Activated T-cell treated with anti-CD3 and anti-CD28 coated beads, Interleukin-2, amount 50 U/mL, for 4 hours (primary cell): ENCODE measurements around the gene MGAT1. TPM values are rescaled to one million over a fixed set of nuclear protein-coding genes. Genes with fewer than 3 reads are reported as not detected.
"Not testable (repeated sequence)": the region's sequence is repeated elsewhere in the genome, so short reads cannot be mapped to it uniquely, and the experiment has no call there.

ENCODE experiments used
- ATAC-seq, 2 donors: fragments of 200-7000 bp; cut with Tn5 transposase; one replicate each; pipeline ENCODE4 v1.10.0; 2021
- DNase-seq: peaks from one replicate; pipeline ENCODE4 v3.0.0-alpha.2; 2020
- H3K27me3 Mint-ChIP-seq: one replicate; pipeline ENCODE4 v1.8.0; 2021; ENCODE audit warnings: low read depth, mixed read lengths
- H3K36me3 Mint-ChIP-seq: one replicate; pipeline ENCODE4 v1.8.0; 2022; ENCODE audit warnings: mixed read lengths; ENCODE audit not compliant: insufficient read depth
- H3K4me1 Mint-ChIP-seq: one replicate; pipeline ENCODE4 v1.8.0; 2021; ENCODE audit warnings: low read depth, mixed read lengths
- H3K4me3 Mint-ChIP-seq: one replicate; pipeline ENCODE4 v1.8.0; 2021; ENCODE audit warnings: mild to moderate bottlenecking, moderate library complexity, mixed read lengths
- H3K9me3 Mint-ChIP-seq: one replicate; pipeline ENCODE4 v1.8.0; 2021; ENCODE audit warnings: mixed read lengths
- total RNA-seq, 3 donors: library from RNA; stranded (reverse); gene quantifications; one replicate each; pipeline ENCODE4 v1.2.1, GENCODE V29; 2021

Gene MGAT1
- total RNA-seq, 3 donors from 2014 or later: 76.8 to 89.3 (median 85.0) TPM

DNA sequence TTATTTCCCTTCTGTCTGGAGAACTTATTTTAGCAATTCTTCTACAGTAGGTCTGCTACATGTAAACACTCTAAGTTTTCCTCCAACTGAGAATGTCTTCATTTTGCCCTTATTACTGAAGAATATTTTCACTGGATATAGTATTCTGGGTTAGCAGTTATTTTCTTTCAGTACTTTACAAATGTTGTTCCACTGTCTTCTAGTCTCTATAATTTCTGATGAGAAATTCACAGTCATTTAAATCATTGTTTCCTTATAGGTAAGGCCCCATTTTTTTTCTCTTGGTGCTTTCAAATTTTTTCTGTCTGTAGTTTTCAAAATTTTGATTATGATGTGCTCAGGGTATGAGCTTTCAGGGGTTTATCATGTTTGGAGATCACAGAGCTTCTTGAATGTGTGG lies 30.8 kb downstream of the MGAT1 start:
- Mint-ChIP-seq H3K9me3 (peaks cover 16% of the 10 kb centered on the region), H3K4me3 (no peak overlapping the region), H3K27me3 (peaks cover 13% of the 10 kb centered on the region), H3K36me3 (peaks cover 2% of the 10 kb centered on the region), H3K4me1 (no peaks in the 10 kb centered on the region)
- no peak for DNase-seq
- no peak for ATAC-seq

DNA sequence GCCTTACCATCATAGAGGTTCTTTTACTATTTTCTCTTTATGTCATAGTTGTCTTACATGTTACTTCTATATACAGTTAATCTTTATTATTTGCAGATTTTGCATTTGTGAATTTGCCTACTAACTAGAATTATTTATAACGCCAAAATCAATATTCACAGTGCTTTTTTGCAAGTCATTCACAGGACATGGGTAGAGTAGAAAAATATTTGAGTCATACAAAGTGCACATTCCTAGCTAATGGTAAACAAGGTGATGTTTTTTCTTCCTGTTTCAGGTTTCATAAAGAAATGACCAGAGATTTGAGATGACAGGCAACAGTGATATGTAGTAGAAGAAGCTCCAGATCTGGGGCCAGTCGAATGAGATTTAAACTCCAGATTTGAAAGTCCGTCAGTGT lies 32.8 kb downstream of the MGAT1 start:
- peaks cover 14% of the 10 kb centered on the region for H3K27me3 Mint-ChIP-seq
- H3K4me1 Mint-ChIP-seq: no peaks in the 10 kb centered on the region
- no peak for ATAC-seq
- peaks cover 2% of the 10 kb centered on the region for H3K36me3 Mint-ChIP-seq
- no peak overlapping the region for H3K4me3 Mint-ChIP-seq
- no peak for DNase-seq
- peaks cover 20% of the 10 kb centered on the region for H3K9me3 Mint-ChIP-seq

DNA sequence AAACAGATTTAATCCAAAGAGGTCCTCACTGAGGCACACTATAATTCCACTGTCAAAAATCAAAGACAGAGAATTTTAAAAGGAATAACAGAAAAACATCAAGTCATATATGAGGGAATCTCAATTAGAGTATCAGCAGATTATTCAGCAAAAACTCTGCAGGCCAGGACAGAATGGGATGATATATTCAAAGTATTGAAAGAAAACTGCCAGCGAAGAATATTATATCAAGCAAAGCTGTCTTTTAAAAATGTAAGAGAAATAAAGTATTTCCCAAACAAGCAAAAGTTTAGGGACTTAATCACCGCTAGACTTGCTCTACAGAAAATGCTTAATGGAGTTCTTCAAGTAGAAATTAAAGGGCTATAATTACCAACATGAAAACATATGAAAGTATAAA lies 47.0 kb downstream of the MGAT1 start:
- H3K9me3 Mint-ChIP-seq: peaks cover 22% of the 10 kb centered on the region
- DNase-seq: no peak
- ATAC-seq: no peak
- H3K4me1 Mint-ChIP-seq: no peaks in the 10 kb centered on the region
- peaks cover 13% of the 10 kb centered on the region for H3K27me3 Mint-ChIP-seq
- H3K4me3 Mint-ChIP-seq: no peak overlapping the region
- H3K36me3 Mint-ChIP-seq: no peaks in the 10 kb centered on the region

GRCh38 chr5:180744253-180744652 lies 58.4 kb downstream of the MGAT1 start:
- Mint-ChIP-seq H3K9me3 (no peaks in the 10 kb centered on the region), H3K36me3 (no peaks in the 10 kb centered on the region), H3K4me3 (no peak overlapping the region), H3K27me3 (peaks cover 24% of the 10 kb centered on the region), H3K4me1 (no peaks in the 10 kb centered on the region)
- no peak for DNase-seq
- no peak for ATAC-seq

DNA sequence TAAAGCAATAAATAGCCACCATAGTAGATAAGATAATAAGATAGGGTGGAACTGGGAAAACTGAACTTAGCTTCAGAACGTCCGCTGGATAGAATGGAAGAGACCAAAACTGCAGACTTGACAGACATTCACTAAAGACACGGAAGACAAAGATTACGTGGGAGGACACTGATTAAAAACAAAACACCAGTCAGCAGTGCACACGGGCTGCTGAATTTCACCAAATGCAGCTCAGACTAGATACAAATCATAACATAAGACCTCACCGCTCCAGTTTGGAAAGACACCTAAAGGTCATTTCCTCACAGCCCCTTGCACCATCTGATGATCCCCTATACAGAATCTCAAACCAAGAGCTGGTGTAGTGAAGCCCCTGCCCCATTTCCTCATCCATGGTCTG lies 59.9 kb downstream of the MGAT1 start:
- no peak overlapping the region for H3K4me3 Mint-ChIP-seq
- H3K4me1 Mint-ChIP-seq: no peaks in the 10 kb centered on the region
- peaks cover 34% of the 10 kb centered on the region for H3K27me3 Mint-ChIP-seq
- H3K36me3 Mint-ChIP-seq: no peaks in the 10 kb centered on the region
- DNase-seq: no peak
- no peaks in the 10 kb centered on the region for H3K9me3 Mint-ChIP-seq
- no peak for ATAC-seq

GRCh38 chr5:180740953-180741352 lies 61.7 kb downstream of the MGAT1 start:
- not testable (repeated sequence) for H3K9me3 Mint-ChIP-seq, ATAC-seq, H3K36me3 Mint-ChIP-seq, H3K4me1 Mint-ChIP-seq, DNase-seq, H3K4me3 Mint-ChIP-seq
- H3K27me3 Mint-ChIP-seq: peaks cover 37% of the 10 kb centered on the region

GRCh38 chr5:180739958-180740357 lies 62.6 kb downstream of the MGAT1 start, which contains the start of gene OR2Y1:
Gene OR2Y1 (minus strand): TSS chr5:180740058. CDS start chr5:180740058, 0 bp downstream.
- no peak for ATAC-seq
- Mint-ChIP-seq H3K27me3 (peaks cover 36% of the 10 kb centered on the region), H3K4me1 (no peaks in the 10 kb centered on the region), H3K4me3 (no peak within 1 kb of the TSS), H3K9me3 (no peaks in the 10 kb centered on the region), H3K36me3 (no peaks in the 10 kb centered on the region)
- no peak for DNase-seq

GRCh38 chr5:180739271-180739670 lies 63.3 kb downstream of the MGAT1 start:
- no peak overlapping the region for H3K4me3 Mint-ChIP-seq
- ATAC-seq (no peak), DNase-seq (no peak)
- H3K4me1 Mint-ChIP-seq: no peaks in the 10 kb centered on the region
- no peaks in the 10 kb centered on the region for H3K36me3 Mint-ChIP-seq
- no peaks in the 10 kb centered on the region for H3K9me3 Mint-ChIP-seq
- peaks cover 36% of the 10 kb centered on the region for H3K27me3 Mint-ChIP-seq

GRCh38 chr5:180736536-180736935 lies 66.1 kb downstream of the MGAT1 start:
- no peaks in the 10 kb centered on the region for H3K9me3 Mint-ChIP-seq
- ATAC-seq (no peak), DNase-seq (no peak)
- no peaks in the 10 kb centered on the region for H3K36me3 Mint-ChIP-seq
- no peak overlapping the region for H3K4me3 Mint-ChIP-seq
- no peaks in the 10 kb centered on the region for H3K4me1 Mint-ChIP-seq
- H3K27me3 Mint-ChIP-seq: peaks cover 34% of the 10 kb centered on the region

Other genes starting within 250 kb of the MGAT1 start
- under 1 TPM in 1 of 3 donors, not detected in 2; 0.55 TPM for gene SCGB3A1, start 211.3 kb downstream of the MGAT1 start, total RNA-seq
- gene FLT4, start 153.2 kb downstream of the MGAT1 start, total RNA-seq: 1 to 10 TPM; 1.2 to 1.8 (median 1.6) TPM
- not detected for gene OR2Y1, start 62.7 kb downstream of the MGAT1 start, total RNA-seq
- gene ZFP62, start 58.5 kb upstream of the MGAT1 start, total RNA-seq: 10 to 100 TPM; 20.6 to 23.0 (median 22.4) TPM
- not detected for gene BTNL8, start 96.4 kb upstream of the MGAT1 start, total RNA-seq
- gene BTNL3, start 186.0 kb upstream of the MGAT1 start, total RNA-seq: not detected
- under 1 TPM in 2 of 3 donors, not detected in 1; 0.13 to 0.35 TPM for gene BTNL9, start 237.5 kb upstream of the MGAT1 start, total RNA-seq